ENCODE results near the gene RPS4Y1.

Gene RPS4Y1

GRCh38 chrY:2835230-2835629 is 6.2 kb upstream of the RPS4Y1 start:
- no peak overlapping the region for H3K9ac ChIP-seq (ENCODE audit: low read length)
- H4K20me1 ChIP-seq (ENCODE audit: low read depth, low read length), result no peaks in the 10 kb centered on the region
- H3K9me2 ChIP-seq (replicated peaks; ENCODE audit: insufficient read depth, low read length), result no peaks in the 10 kb centered on the region
- no peaks in the 10 kb centered on the region for H3K27me3 ChIP-seq (ENCODE audit: low read length)
- no peak overlapping the region for H3K4me3 ChIP-seq (ENCODE audit: insufficient read depth, low read length, poor library complexity, severe bottlenecking)
- no peaks in the 10 kb centered on the region for H3K36me3 ChIP-seq (ENCODE audit: low read length)
- no peaks in the 10 kb centered on the region for H3K9me3 ChIP-seq (ENCODE audit: insufficient read depth, low read length)
- no peaks in the 10 kb centered on the region for H3K79me2 ChIP-seq (ENCODE audit: insufficient read depth, low read length)
- no peak overlapping the region for H3K4me2 ChIP-seq (ENCODE audit: low read depth, low read length, poor library complexity, severe bottlenecking)
- H3F3A ChIP-seq (ENCODE audit: insufficient read depth), result no peaks in the 10 kb centered on the region
- H3K27ac ChIP-seq (ENCODE audit: low read depth, low read length), result no peak overlapping the region
- TF ChIP-seq CTCF (IDR thresholded peaks at IDR 0.05; ENCODE audit: insufficient read depth, low read length, poor library complexity, severe bottlenecking) (no peak), EZH2phosphoT487 (conservative IDR thresholded peaks at IDR 0.05; ENCODE audit: low read length) (no peak)
- no peak overlapping the region for H2AFZ ChIP-seq (ENCODE audit: low read depth, low read length, severe bottlenecking)

- no peaks in the 10 kb centered on the region for H3K79me2 ChIP-seq (ENCODE audit: insufficient read depth, low read length)
- H2AFZ ChIP-seq (ENCODE audit: low read depth, low read length, severe bottlenecking), result no peak overlapping the region
- no peak overlapping the region for H3K9ac ChIP-seq (ENCODE audit: low read length)
- no peaks in the 10 kb centered on the region for H3F3A ChIP-seq (ENCODE audit: insufficient read depth)
- H3K4me3 ChIP-seq (ENCODE audit: insufficient read depth, low read length, poor library complexity, severe bottlenecking), result no peak overlapping the region
- H3K36me3 ChIP-seq (ENCODE audit: low read length), result no peaks in the 10 kb centered on the region
- no peaks in the 10 kb centered on the region for H3K27me3 ChIP-seq (ENCODE audit: low read length)
- H3K9me2 ChIP-seq (replicated peaks; ENCODE audit: insufficient read depth, low read length), result no peaks in the 10 kb centered on the region
- H3K27ac ChIP-seq (ENCODE audit: low read depth, low read length), result no peak overlapping the region
- no peaks in the 10 kb centered on the region for H3K9me3 ChIP-seq (ENCODE audit: insufficient read depth, low read length)
- no peaks in the 10 kb centered on the region for H4K20me1 ChIP-seq (ENCODE audit: low read depth, low read length)
- no peak for TF ChIP-seq EZH2phosphoT487 (conservative IDR thresholded peaks at IDR 0.05; ENCODE audit: low read length)
- no peak for TF ChIP-seq CTCF (IDR thresholded peaks at IDR 0.05; ENCODE audit: insufficient read depth, low read length, poor library complexity, severe bottlenecking)
- no peak overlapping the region for H3K4me2 ChIP-seq (ENCODE audit: low read depth, low read length, poor library complexity, severe bottlenecking)
Observed at GRCh38 chrY:2837078-2837477, 4.3 kb upstream of the RPS4Y1 start.

- Histone ChIP-seq H3F3A (ENCODE audit: insufficient read depth) (no peaks in the 10 kb centered on the region), H3K9ac (ENCODE audit: low read length) (no peak overlapping the region), H3K36me3 (ENCODE audit: low read length) (no peaks in the 10 kb centered on the region), H3K27ac (ENCODE audit: low read depth, low read length) (no peak overlapping the region), H4K20me1 (ENCODE audit: low read depth, low read length) (no peaks in the 10 kb centered on the region), H3K79me2 (ENCODE audit: insufficient read depth, low read length) (no peaks in the 10 kb centered on the region), H3K4me3 (ENCODE audit: insufficient read depth, low read length, poor library complexity, severe bottlenecking) (no peak overlapping the region), H3K27me3 (ENCODE audit: low read length) (no peaks in the 10 kb centered on the region), H3K9me3 (ENCODE audit: insufficient read depth, low read length) (no peaks in the 10 kb centered on the region), H2AFZ (ENCODE audit: low read depth, low read length, severe bottlenecking) (no peak overlapping the region), H3K9me2 (replicated peaks; ENCODE audit: insufficient read depth, low read length) (no peaks in the 10 kb centered on the region), H3K4me2 (ENCODE audit: low read depth, low read length, poor library complexity, severe bottlenecking) (no peak overlapping the region)
- TF ChIP-seq CTCF (IDR thresholded peaks at IDR 0.05; ENCODE audit: insufficient read depth, low read length, poor library complexity, severe bottlenecking), result no peak
- TF ChIP-seq EZH2phosphoT487 (conservative IDR thresholded peaks at IDR 0.05; ENCODE audit: low read length), result no peak
Observed at GRCh38 chrY:2837932-2838331, 3.5 kb upstream of the RPS4Y1 start.

- no peak overlapping the region for H3K4me2 ChIP-seq (ENCODE audit: low read depth, low read length, poor library complexity, severe bottlenecking)
- TF ChIP-seq EZH2phosphoT487 (conservative IDR thresholded peaks at IDR 0.05; ENCODE audit: low read length), result no peak
- TF ChIP-seq CTCF (IDR thresholded peaks at IDR 0.05; ENCODE audit: insufficient read depth, low read length, poor library complexity, severe bottlenecking), result no peak
- H3K36me3 ChIP-seq (ENCODE audit: low read length), result no peaks in the 10 kb centered on the region
Observed at GRCh38 chrY:2846791-2847190, 5.4 kb downstream of the RPS4Y1 start.

More at GRCh38 chrY:2846791-2847190, 5.4 kb downstream of the RPS4Y1 start:
- Histone ChIP-seq H3K4me3 (ENCODE audit: insufficient read depth, low read length, poor library complexity, severe bottlenecking) (no peak overlapping the region), H3K9me3 (ENCODE audit: insufficient read depth, low read length) (no peaks in the 10 kb centered on the region), H3K27ac (ENCODE audit: low read depth, low read length) (no peak overlapping the region), H4K20me1 (ENCODE audit: low read depth, low read length) (no peaks in the 10 kb centered on the region), H3K9me2 (replicated peaks; ENCODE audit: insufficient read depth, low read length) (no peaks in the 10 kb centered on the region), H3K9ac (ENCODE audit: low read length) (no peak overlapping the region), H3K27me3 (ENCODE audit: low read length) (no peaks in the 10 kb centered on the region), H3F3A (ENCODE audit: insufficient read depth) (no peaks in the 10 kb centered on the region), H3K79me2 (ENCODE audit: insufficient read depth, low read length) (no peaks in the 10 kb centered on the region), H2AFZ (ENCODE audit: low read depth, low read length, severe bottlenecking) (no peak overlapping the region)
